ENCODE results near the gene TES.

The TES gene

DNA sequence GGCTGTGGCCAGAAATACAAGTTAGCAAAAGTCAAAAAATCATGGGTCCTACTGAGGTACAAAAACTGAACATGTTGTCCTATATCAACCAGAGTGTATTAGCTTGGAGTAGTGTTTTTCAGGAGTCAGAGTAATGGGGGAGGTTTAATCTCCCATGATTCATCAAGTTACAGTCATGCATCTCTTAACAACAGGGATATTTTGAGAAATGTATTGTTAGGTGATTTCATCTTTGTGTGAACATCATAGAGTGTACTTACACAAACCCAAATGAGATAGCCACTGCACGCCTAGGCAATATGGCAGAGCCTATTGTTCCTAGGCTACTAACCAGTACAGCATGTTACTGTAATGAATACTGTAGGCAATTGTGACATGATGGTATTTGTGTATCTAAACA, 14.9 kb upstream of the TES start:
- DNase-seq, result no peak

DNA sequence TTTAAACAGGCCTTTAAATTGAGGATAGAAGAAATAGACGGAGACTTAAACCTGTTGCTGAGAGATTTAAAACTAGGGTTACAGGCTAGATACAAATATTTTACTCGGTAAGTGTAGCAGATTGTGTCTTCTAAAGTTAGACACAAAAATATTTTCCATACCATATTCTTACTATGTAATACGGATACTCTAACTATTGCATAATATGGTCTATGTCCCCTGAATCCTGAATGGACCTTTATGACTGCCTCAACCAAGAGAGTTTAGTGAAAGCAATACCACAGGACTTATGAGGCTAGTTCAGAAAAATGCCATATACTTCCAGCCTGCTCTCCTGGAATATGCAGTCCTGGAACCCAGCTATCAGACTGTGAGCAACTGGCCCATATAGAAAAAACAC, 13.4 kb upstream of the TES start:
- no peak for DNase-seq

DNA sequence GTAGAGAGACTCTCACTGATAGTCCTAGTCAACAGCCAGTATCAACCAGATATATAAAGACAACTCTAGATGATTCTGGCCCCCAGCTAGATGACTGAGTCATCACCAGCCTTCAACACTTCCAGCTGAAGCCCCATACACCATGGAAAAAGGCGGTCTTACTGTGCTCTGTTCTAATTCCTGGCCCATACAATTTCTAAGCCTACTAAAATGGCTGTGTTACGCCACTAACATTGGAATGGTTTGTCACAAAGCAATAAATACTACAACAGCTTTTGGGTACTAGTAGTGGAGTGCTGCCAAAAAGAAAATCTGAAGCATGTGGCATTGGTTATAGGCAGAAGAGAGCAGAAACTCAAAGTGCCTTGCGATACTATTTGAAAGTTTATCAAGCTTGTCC, 13.0 kb upstream of the TES start:
- no peak for DNase-seq

DNA sequence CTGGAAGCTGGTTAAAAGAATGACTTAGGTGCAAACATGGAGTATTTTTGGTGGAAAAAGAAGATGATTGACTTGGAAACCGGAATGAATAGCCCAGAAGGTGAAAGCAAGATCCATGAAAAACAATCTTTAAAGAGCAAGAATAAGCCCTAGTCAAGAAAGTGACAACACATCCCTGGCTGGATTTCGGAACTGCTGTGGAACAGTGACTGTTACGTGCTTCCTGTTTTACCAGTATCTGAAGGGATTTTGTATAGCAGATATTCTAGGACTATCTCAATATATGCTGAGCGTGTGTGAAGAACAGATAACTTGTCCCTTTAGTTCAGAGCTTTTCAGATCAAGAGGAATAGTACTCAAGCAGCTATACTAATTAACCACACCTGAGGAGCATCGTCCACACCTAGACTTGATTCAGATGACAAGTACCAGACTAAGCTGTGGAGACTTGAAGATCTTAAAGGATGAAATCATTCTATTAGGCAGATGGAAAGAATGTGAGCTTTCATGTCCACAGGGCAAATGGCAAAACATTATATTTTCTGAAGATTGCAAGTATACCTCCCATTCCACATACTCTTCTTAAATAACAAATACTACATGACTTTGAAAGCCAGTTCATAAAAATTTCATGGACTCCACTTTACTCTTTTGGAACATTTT, 11.5 kb upstream of the TES start:
- DNase-seq, result no peak

DNA sequence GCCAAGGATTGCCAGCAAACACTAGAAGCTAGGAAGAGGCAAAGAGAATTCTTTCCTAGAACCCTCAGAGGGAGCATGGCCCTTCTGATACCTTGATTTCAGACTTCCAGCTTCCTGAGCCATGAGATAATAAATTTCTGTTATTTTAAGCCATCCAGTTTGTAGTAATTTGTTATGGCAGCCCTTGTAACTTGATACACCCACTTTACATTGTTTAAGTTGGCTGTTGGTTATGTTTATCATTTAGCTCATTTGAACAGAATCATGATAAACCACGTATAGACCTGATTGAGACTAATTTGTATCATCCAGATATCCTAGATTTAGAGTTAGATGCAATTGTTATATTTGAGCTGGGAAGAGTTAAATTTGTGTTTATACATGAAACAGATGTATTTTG, 9.4 kb upstream of the TES start:
- DNase-seq, result no peak

DNA sequence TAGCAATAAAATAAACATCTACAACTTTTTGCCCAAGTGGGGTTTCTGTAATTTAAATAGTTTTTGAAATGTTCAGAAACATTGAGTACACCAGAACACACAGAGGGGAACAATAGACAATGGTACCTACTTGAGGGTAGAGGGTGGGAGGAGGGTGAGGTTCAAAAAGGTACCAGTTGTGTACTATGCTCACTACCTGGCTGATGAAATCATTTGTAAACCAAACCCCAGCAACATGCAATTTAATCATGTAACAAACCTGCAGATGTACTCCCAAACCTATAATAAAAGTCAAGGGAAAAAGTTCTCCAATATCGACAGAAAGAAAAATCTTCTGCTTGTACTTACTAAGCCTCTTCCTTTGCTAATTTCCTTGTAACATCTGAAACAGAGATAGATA, 4.2 kb upstream of the TES start:
- DNase-seq, result no peak

DNA sequence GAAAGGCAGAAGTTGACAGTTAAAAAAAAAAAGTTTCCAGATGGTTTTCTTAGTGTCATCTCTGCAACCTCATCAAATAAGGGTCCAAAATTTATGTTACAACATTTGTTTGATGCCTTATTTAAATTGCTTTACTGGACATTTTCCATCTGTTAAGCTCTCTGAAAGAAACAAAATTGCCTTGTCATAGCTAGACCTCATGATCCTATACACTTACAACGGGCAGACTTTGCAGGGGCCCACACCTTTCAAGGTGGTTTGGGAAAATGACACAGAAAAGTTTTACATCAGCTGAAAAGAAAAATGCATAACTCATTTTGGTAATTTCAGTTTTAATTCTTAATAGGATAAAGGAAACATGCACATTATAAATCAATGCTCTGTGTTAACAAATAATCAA, 1.4 kb upstream of the TES start:
- no peak for DNase-seq

DNA sequence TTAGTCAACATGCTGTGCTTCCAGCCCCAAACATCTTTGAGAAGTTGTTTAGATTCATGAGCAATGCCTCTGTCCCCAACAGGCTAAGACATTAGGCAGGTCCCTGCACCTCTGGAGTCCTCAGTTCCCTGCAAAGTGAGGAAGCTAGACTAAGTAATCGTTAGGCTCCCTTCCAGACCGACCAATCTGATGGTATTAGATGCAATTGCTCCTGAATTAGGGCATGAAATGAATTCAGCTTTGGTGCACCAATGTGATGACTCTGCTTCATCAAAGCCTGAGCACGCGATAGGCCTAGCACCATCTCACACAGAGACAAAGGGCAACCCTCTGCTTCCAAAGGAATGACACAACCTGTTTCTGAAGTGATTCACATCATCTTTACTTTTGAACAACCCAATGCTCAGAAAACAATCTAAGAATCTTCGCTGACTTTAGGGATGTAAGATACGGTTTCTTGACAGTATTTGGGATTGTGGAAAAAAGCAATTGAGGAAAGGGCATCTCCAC, 723 bp upstream of the TES start:
- no peak for DNase-seq

DNA sequence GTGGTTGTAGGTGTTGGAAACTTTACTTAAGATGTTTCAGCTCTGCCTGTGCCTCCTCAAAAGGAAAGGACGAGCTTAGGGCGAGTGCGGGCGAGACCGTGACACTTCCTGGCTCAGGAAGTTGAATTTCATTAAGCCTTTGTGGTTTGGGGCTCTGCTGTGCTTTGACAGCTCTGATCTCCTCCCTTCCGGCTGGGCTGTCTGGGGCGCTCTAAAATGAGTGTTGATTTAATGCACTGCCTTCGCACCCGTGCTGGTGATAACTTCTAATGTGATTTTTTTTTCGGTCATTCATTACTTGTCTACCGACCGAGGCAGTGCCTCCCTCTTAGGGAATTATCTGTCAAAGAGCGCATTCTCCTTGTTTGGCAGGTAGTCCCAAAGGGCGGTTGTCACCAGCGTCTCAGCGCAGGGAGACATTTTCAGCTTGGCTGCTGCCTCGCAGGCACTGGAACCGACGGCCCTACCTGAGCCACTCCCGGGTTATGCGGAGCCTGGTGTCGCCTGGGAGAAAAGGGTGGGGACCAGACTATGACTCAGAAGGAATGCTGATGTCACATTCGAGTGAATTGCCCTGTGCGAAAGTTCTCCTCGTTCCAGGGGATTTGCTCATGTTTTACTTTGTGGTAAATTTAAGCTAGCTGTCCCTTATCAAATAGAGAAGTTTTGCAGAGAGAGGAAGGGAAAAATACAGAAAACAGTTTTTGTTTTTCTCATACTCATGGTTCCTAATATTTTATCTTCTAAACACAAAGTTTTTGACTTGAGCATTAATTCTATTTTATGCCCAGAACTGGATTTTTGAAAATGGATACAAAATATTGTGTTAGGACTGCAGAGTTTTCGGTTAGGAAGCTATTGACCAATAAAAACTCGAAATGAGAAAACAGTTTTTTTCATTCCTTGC, 920 bp downstream of the TES start:
- peak; percentile 89 for DNase-seq

DNA sequence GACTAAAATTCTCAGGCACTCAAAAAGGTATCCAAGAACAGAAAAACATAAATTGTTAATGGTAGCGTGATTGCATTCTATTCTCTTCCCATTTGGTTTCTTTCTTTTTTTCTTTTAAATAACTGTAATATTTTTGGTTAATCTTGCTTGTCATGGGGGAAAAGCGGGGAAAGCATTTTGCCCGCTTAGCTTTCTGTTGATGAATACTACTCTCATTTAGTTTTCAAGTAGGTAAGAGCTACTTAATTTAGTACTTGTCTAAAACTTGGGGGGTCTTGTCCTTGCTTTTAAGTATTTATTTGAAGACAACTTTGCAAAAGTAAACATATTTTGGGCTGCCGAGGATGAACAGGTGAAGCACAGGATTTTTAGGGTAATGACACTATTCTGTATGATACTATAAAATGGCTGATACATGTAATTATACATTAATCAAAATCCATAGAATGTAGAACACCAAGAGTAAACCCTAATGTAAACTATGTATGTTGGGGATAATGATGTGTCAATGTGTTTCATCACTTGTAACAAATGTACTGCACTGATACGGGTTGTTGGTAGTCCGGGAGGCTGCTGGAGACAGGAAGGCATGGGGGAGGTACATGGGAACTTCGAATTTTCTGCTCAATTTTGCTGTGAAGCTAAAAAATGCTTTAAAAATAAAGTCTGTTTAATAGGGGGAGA, 1.7 kb downstream of the TES start:
- DNase-seq, result no peak

DNA sequence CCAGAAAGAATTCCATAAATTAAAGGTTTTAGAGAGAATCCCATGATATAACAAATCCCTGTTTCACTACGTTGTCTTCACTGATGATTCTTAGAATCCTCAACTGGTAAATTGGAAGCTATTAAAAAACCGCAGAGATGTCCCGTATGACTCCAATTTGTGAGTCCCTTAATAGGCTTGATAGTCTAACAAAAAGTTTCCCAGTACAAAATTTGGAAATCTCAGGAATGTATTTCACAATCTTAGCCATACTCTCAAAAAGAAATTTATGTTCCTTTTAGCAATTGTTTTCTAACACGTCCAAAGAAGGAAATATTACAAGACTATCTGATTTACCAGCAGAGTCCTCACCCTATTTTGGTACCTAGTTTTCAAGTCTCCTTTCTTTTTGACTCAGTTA, 2.5 kb downstream of the TES start:
- DNase-seq, result no peak

DNA sequence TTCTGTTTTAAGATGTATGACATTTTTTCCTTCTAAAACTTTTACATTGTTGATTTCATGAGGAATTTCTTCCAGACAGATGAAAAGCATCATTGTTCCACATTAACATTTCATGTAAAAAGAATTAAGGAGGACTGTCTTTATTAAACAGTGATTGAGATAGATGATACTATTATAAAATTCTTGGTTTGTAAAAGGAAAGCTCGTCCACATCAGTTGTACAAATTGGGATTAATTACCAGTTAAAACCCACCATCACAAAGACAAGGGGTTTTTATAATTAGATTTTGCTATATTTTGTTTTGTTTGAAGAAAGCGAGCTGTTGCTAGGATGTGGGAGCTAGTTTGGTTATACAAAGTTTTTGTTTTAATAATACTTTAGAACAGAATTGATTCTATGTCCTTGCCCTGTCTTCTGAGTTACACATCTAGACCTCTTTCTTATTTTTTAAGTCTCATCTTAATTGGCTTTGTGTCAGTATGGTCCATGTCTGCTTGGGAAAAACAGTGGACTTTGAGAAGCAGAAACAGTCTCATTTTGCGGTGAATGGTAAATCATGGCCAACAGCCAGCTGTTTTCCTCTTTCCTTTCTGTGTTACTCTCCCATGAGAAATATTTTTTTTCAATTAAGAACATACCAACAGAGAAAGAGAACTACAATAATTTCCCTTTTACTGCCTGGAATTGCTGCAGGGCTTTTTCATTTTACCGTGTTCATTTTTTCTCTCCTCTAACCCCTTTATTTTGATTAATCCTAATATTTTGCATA, 3.2 kb downstream of the TES start:
- DNase-seq, result peak; percentile 10

DNA sequence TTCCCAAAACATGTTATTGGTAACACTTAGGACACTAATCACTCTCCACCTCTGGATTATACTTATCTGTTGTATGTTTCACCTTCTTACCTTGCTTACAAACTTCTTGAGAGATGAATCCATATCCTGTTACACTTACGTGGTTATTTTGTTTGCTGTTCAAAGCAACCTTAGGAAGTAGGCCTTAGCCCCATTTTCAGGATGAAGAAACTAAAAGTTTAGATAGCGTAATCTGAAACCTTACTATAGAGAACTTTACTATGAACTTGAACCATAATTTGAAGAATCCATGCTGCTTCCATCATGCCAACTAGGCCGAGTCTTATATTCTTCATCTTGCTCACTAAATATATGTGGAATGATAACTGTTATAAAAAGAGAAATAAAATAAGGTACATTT, 4.6 kb downstream of the TES start:
- DNase-seq, result no peak

DNA sequence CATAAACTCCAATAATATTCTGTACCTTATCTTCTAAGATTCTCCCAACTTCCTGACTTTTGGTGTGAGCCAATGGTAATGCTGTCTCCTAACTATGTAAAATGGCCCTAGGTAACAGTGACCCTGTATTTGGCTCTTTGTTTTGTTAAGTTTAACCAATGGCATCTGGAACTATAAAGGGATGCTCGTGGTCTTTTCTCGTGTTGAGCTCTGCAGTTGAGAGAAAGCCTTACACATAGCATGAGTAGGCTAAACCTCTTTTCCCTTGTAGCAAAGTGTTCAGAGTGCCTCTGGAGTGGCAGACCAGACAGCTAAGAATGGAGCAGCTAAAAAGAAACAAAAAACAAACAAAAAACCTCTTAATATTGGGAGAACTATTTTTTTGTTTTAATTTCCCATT, 5.2 kb downstream of the TES start:
- no peak for DNase-seq

DNA sequence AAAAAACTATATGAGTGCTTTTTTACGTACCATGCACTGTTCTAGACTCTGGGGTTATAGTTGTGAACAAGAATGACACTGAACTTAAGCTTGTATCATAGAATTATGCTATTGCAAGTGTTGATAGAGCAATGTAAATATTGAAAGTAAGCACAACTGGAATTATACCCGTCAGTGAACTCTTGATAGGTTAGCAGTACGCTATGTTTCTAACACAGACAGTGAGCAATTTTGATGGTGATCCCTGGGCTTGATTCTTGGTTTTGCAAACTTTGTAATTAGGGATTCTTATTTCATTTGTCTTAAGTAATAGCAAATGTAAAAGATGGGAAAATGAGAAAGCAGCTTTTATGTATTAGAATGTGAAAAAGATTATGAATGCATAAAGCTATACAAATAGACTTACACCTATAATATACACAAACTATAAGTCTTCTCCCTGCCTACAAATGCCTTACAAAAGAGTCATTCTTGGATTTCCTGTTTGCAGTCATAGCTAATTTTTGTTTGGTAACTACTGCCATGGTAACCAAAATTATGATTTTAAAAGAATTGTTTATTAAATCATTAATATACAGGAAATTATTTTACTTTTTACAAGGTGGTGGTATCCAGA, 6.7 kb downstream of the TES start:
- DNase-seq, result no peak

DNA sequence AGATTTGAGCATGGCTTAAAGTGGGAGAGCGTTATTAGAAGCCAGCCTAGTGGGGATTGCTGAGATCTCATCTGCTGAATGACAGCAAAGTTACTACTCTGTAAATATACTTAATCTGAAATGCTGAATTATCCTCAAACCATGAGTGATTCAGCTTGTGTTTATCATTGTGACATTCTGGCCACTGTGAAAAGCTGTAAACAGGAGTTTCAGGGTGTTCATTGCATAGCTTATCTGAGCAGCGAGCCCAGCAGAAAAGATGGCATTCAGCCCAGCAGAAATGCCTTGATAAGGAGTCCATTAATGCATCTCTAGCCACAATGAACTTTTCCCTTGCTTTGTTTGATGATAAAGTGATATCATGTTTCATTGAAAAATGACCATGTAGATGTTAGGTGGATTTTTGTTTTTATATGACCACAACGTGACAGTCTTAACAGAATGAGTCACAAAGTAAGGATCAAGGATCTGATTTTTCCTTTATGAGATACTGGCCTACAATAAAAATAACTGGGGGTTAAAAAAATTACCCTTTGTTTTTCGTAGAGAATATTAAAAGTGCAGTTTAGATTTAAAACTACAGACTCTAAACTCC, 7.8 kb downstream of the TES start:
- no peak for DNase-seq

DNA sequence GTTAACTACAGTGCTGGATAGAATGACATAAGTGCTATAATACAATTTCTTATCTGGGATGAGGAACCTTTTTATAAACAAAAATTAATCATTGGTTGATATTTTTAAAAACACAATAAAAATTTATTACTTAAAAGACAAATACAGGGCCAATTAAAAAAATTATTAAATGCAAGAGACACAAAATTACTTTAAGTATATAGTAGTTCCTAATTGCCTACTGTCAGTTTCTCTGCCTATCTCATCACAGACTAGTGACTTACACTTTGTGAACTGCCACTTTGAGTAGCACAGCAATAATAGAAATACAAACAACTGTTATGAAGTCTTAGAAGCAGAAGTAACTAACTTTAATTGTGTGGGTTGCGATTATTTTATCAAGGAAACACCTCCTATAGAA, 8.4 kb downstream of the TES start:
- DNase-seq, result no peak

DNA sequence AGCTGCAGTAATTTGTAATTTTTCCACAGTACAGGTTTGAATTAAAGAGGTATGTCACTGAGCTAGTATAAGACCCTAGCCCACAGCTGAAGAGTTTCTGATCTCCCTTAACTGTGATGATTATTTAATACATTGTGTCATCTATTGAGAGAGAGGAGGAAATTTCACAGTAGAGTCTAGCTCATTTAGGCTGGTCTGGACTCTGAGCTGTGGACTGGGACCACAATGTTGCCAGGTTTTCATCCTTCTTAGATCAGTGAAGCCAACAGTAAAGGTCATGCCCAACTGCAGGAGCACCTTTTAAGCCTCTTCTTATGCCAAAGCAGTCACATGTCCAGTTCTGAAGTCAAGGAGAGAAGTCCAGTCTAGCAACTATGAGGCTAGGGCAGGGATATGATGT, 8.9 kb downstream of the TES start:
- DNase-seq, result no peak

DNA sequence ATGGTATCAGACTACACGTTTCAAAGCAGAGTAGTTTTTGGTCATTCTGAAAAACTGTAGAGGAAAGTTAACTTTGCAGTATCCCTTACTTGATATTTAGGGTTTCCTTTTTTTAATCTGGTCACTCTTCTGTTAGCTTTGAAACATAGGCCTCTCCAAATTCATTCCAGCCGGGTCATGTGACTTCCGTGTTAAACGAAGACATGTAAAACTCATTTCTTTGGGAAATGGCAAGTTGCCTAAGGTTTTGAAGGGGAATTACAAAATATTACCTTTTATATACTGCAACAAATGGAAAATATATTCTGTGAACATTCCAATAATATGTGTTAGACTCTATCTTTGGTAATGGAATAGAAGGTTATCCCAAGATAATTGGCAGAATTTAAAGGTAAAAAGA, 9.5 kb downstream of the TES start:
- no peak for DNase-seq

DNA sequence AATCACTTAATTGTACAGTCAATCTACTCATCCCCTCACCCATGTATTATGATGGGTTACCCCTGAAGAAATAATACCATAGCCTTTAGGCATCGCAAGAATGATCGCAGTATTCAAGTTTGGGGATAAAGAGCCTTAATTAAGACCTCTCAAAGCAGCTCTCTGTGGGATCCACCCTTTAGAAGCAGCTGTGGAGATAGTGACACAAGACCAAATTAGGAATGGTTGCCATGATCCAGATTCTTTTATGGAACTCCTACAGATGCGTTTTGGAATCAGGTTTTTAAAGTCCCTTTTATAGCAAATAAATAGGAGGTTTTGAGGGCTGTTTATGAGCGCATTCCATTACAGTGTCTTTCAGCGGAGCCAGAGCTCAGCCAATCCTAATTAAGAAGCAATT, 12.2 kb downstream of the TES start:
- DNase-seq, result no peak

DNA sequence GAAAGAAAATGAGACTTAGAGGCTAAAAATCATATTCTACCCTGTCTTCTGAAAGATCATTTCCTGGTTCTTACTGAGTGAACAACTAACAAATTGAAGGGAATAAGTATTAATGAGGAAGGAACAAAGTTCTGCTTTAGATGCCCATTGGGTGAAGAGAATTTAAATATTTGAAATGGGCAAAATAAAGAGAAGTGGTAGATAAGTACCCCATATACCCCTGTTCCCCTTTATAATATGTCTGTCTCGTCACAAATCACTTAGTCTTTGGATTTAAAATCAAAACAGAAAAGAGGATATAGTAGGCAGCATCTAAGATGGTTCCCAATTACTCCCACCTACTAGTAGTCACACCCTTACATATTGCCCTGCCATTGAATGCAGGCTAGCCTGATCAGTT, 13.2 kb downstream of the TES start:
- no peak for DNase-seq

DNA sequence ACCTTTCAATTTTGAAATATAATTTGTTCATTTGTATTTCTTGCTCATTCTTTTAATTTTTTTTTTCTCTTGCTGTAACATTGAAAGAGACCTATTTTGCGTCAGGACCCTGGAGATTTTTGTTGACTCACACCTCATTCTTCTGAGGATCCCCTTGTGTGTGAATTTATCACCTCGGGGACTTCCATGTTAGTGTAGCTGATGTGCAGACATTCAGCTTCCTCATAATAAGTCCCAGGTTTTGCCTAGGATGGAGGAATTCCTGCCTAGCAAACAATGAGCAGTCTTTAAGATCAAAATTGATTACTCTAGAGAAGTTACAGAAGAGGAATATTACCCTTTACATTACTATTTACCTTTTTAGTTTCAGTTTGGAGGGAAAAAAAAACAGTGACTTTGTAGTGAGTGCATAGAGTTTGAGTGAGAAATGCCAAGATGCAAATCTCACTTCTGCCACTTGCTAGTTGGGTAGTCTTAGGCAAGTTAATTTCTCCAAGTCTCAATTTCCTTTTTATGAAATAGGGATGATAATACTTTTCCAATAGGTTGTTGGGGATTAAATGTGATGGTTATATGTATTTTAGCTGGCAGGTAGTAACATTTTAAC, 14.3 kb downstream of the TES start:
- DNase-seq, result no peak
